Measurements from ENCODE around the gene KRT4. TPM values are rescaled to one million over a fixed set of nuclear protein-coding genes. Genes with fewer than 3 reads are reported as not detected.

Gene KRT4
- total RNA-seq, 1 experiment from 2014 or later, result not detected

- H3K27me3 Mint-ChIP-seq (ENCODE audit: low read depth), result peaks cover 13% of the 10 kb centered on the region
- no CpG with 5 or more reads among the region's 4 CpGs for WGBS (ENCODE audit: extremely low coverage, insufficient read length, low lambda C conversion rate)
These were observed 1.9 kb downstream of the KRT4 start for GRCh38 chr12:52812073-52812400.

More at GRCh38 chr12:52812073-52812400, 1.9 kb downstream of the KRT4 start:
- H4K8ac ChIP-seq (replicated peaks; ENCODE audit: insufficient read length, low read depth, low read length), result no peak overlapping the region
- H2BK5ac ChIP-seq (ENCODE audit: insufficient read length, low read length), result no peak overlapping the region
- H3K4me1 Mint-ChIP-seq, result peaks cover 2 to 3% of the 10 kb centered on the region in 2 experiments; a peak in 2 of 4 replicates
- H3K4me1 ChIP-seq (ENCODE audit: insufficient read depth, low read length), result no peaks in the 10 kb centered on the region
- no peak overlapping the region for H3K27ac Mint-ChIP-seq
- no peaks in the 10 kb centered on the region for H3K36me3 Mint-ChIP-seq (ENCODE audit: insufficient read depth in 1 of 3, low read depth in 3 of 3)
- H3K9me3 ChIP-seq (ENCODE audit: control insufficient read depth, low read depth, low read length), result no peaks in the 10 kb centered on the region
- H3K23ac ChIP-seq (ENCODE audit: insufficient read length, low read depth, low read length), result no peak overlapping the region
- no peak overlapping the region for H3K56ac ChIP-seq (ENCODE audit: insufficient read length, low read depth, low read length)
- no peak overlapping the region for H2BK20ac ChIP-seq (ENCODE audit: low read depth, low read length, poor library complexity, severe bottlenecking)
- H2BK12ac ChIP-seq (ENCODE audit: insufficient read length, low read depth, low read length), result no peak overlapping the region
- H3K9ac ChIP-seq (ENCODE audit: extremely low read depth, insufficient read length, low read length), result no peak overlapping the region
- H3K14ac ChIP-seq (ENCODE audit: insufficient read depth, low read length), result no peak overlapping the region
- H3K4me3 Mint-ChIP-seq, result no peak overlapping the region
- H3K4me2 ChIP-seq (ENCODE audit: insufficient read depth, insufficient read length, low read length), result no peak overlapping the region
- no peaks in the 10 kb centered on the region for H4K20me1 ChIP-seq (ENCODE audit: control insufficient read depth, insufficient read depth, insufficient read length)
- no peak overlapping the region for H4K91ac ChIP-seq (ENCODE audit: insufficient read length, low read depth, low read length)
- H4K5ac ChIP-seq (ENCODE audit: insufficient read length, low read depth, low read length), result no peak overlapping the region
- no peaks in the 10 kb centered on the region for H3K23me2 ChIP-seq (ENCODE audit: insufficient read length, low read depth, low read length, poor library complexity, severe bottlenecking)
- no peak for DNase-seq
- no peaks in the 10 kb centered on the region for H3K27me3 ChIP-seq (ENCODE audit: insufficient read depth, low read length)
- no peaks in the 10 kb centered on the region for H3K79me2 ChIP-seq (ENCODE audit: insufficient read depth, low read length)
- no peak overlapping the region for H3K18ac ChIP-seq (ENCODE audit: insufficient read length, low read depth, low read length)
- H3K4ac ChIP-seq (ENCODE audit: low read depth, low read length), result no peak overlapping the region
- H3K79me1 ChIP-seq (ENCODE audit: insufficient read depth, low read depth, low read length, poor library complexity, severe bottlenecking), result no peaks in the 10 kb centered on the region
- H2BK15ac ChIP-seq (ENCODE audit: low read depth, low read length), result no peak overlapping the region
- H3T11ph ChIP-seq (ENCODE audit: low read length), result no peak overlapping the region
- no peak overlapping the region for H2BK120ac ChIP-seq (ENCODE audit: low read depth, low read length, poor library complexity, severe bottlenecking)
- no peak overlapping the region for H2AFZ ChIP-seq (ENCODE audit: low read length)
- no peak for TF ChIP-seq CTCF (conservative IDR thresholded peaks at IDR 0.05)
- H3K9me3 Mint-ChIP-seq, result no peaks in the 10 kb centered on the region
- H3K27ac ChIP-seq (ENCODE audit: insufficient read length, low read depth, low read length), result no peak overlapping the region
- H2AK5ac ChIP-seq (ENCODE audit: insufficient read length, low read length), result no peak overlapping the region

All from H9 (cell line).